Neural cell (in vitro differentiated cells): Measurements from ENCODE around the gene WBP1. TPM values are rescaled to one million over a fixed set of nuclear protein-coding genes. Genes with fewer than 3 reads are reported as not detected.

Experiments
- H2AFZ ChIP-seq: fragments of 200-600, 300-800 bp; sonication (generic), shearing (Covaris generic); 2 replicates; pipeline ENCODE4 v1.6.0; 2014; ENCODE audit warnings: low read depth, mild to moderate bottlenecking, antibody characterized with exemption, low read length, moderate library complexity
- H3F3A ChIP-seq: fragments of 200-600 bp; shearing (Covaris generic); 2 replicates; pipeline ENCODE4 v1.6.1; 2016; ENCODE audit warnings: mild to moderate bottlenecking, moderate library complexity, mixed read lengths, antibody characterized with exemption, low read length; ENCODE audit not compliant: insufficient read depth, poor library complexity, severe bottlenecking
- H3K27ac ChIP-seq: fragments of 200-600, 300-800 bp; sonication (generic), shearing (Covaris generic); 2 replicates; pipeline ENCODE4 v1.5.1; 2014; ENCODE audit warnings: mild to moderate bottlenecking, low read length, moderate library complexity
- H3K27me3 ChIP-seq: fragments of 300-800, 200-600 bp; sonication (generic), shearing (Covaris generic); 2 replicates; pipeline ENCODE4 v1.6.0; 2014; ENCODE audit warnings: mild to moderate bottlenecking, low read depth, low read length, moderate library complexity; ENCODE audit not compliant: insufficient read depth
- H3K36me3 ChIP-seq: fragments of 300-800, 200-600 bp; sonication (generic), shearing (Covaris generic); 2 replicates; pipeline ENCODE4 v1.5.1; 2014; ENCODE audit warnings: mild to moderate bottlenecking, antibody characterized with exemption, low read length, moderate library complexity; ENCODE audit not compliant: insufficient read depth
- H3K4me2 ChIP-seq: fragments of 300-800, 200-600 bp; sonication (generic), shearing (Covaris generic); 2 replicates; pipeline ENCODE4 v1.6.0; 2014; ENCODE audit warnings: mild to moderate bottlenecking, low read length
- H3K4me3 ChIP-seq: fragments of 300-800, 200-600 bp; sonication (generic), shearing (Covaris generic); 2 replicates; pipeline ENCODE4 v1.5.1; 2014; ENCODE audit warnings: mild to moderate bottlenecking, low read length, moderate library complexity
- H3K79me2 ChIP-seq: fragments of 200-600 bp; shearing (Covaris generic); replicated peaks from 2 replicates; pipeline ENCODE4 v1.6.0; 2014; ENCODE audit warnings: mild to moderate bottlenecking, low read length, moderate library complexity; ENCODE audit not compliant: insufficient read depth
- H3K9ac ChIP-seq: fragments of 300-800, 200-600 bp; sonication (generic), shearing (Covaris generic); 2 replicates; pipeline ENCODE4 v1.6.1; 2016; ENCODE audit warnings: mild to moderate bottlenecking, low read length, mixed read lengths
- H3K9me2 ChIP-seq: fragments of 200-600 bp; shearing (Covaris generic); 2 replicates; pipeline ENCODE4 v1.6.1; 2016; ENCODE audit warnings: mild to moderate bottlenecking, low read length, mixed read lengths; ENCODE audit not compliant: insufficient read depth
- H3K9me3 ChIP-seq: fragments of 200-600, 300-800 bp; sonication (generic), shearing (Covaris generic); 2 replicates; pipeline ENCODE4 v1.6.1; 2016; ENCODE audit warnings: mild to moderate bottlenecking, mixed run types, low read length, moderate library complexity, mixed read lengths
- H4K20me1 ChIP-seq: fragments of 200-600 bp; shearing (Covaris generic); 2 replicates; pipeline ENCODE4 v1.6.1; 2016; ENCODE audit warnings: mild to moderate bottlenecking, mixed run types; ENCODE audit not compliant: insufficient read depth
- EP300 ChIP-seq: fragments of 450-650 bp; conservative IDR thresholded peaks from 2 replicates; pipeline ENCODE4 v1.6.1; 2014; ENCODE audit warnings: antibody characterized with exemption, mild to moderate bottlenecking, moderate library complexity; ENCODE audit not compliant: poor library complexity, severe bottlenecking
- EZH2 ChIP-seq: fragments of 200-600, 300-800 bp; shearing (Covaris generic), sonication (generic); IDR thresholded peaks from 2 replicates; pipeline ENCODE4 v1.6.1; 2014; ENCODE audit warnings: antibody characterized with exemption, low read length, borderline replicate concordance, mild to moderate bottlenecking; ENCODE audit not compliant: insufficient read depth, poor library complexity, severe bottlenecking
- MXI1 ChIP-seq: fragments of 450-650 bp; conservative IDR thresholded peaks from 2 replicates; pipeline ENCODE4 v1.6.1; 2014; ENCODE audit warnings: antibody characterized with exemption, mild to moderate bottlenecking; ENCODE audit not compliant: poor library complexity, severe bottlenecking
- POLR2AphosphoS5 ChIP-seq: IDR thresholded peaks from 2 replicates; pipeline ENCODE4 v1.6.1; 2012
- RAD21 ChIP-seq: fragments of 450-650 bp; conservative IDR thresholded peaks from 2 replicates; pipeline ENCODE4 v1.6.1; 2014; ENCODE audit warnings: antibody characterized with exemption, mild to moderate bottlenecking, moderate library complexity
- SMC3 ChIP-seq: fragments of 450-650 bp; conservative IDR thresholded peaks from 2 replicates; pipeline ENCODE4 v1.6.1; 2014; ENCODE audit warnings: antibody characterized with exemption, mild to moderate bottlenecking, moderate library complexity; ENCODE audit not compliant: poor library complexity
- TAF1 ChIP-seq: IDR thresholded peaks from 2 replicates; pipeline ENCODE4 v1.6.1; 2012; ENCODE audit warnings: low read depth
- polyA minus RNA-seq: library from RNA; depleted of rRNA, polyadenylated mRNA; stranded (reverse); fragments of >200 nt; gene quantifications from 2 replicates; pipeline ENCODE4 v1.2.3, GENCODE V29; 2014
- polyA plus RNA-seq: library from polyadenylated mRNA; depleted of rRNA; stranded (reverse); fragments of >200 nt; gene quantifications from 2 replicates; pipeline ENCODE4 v1.2.3, GENCODE V29; 2014
- TF ChIP-seq, protein P1 (sequence below): IDR thresholded peaks from 2 replicates; pipeline ENCODE4 v1.6.1; 2012; ENCODE audit warnings: borderline replicate concordance
- TF ChIP-seq, protein P2 (sequence below): fragments of 450-650 bp; IDR thresholded peaks from 2 replicates; pipeline ENCODE4 v1.5.1; 2014; ENCODE audit warnings: antibody characterized with exemption, mild to moderate bottlenecking, moderate library complexity; ENCODE audit not compliant: poor library complexity, severe bottlenecking

Gene WBP1
- 220 and 230 TPM in 2 replicates for polyA plus RNA-seq
- polyA minus RNA-seq = 70.5 and 73.5 TPM in 2 replicates

DNA sequence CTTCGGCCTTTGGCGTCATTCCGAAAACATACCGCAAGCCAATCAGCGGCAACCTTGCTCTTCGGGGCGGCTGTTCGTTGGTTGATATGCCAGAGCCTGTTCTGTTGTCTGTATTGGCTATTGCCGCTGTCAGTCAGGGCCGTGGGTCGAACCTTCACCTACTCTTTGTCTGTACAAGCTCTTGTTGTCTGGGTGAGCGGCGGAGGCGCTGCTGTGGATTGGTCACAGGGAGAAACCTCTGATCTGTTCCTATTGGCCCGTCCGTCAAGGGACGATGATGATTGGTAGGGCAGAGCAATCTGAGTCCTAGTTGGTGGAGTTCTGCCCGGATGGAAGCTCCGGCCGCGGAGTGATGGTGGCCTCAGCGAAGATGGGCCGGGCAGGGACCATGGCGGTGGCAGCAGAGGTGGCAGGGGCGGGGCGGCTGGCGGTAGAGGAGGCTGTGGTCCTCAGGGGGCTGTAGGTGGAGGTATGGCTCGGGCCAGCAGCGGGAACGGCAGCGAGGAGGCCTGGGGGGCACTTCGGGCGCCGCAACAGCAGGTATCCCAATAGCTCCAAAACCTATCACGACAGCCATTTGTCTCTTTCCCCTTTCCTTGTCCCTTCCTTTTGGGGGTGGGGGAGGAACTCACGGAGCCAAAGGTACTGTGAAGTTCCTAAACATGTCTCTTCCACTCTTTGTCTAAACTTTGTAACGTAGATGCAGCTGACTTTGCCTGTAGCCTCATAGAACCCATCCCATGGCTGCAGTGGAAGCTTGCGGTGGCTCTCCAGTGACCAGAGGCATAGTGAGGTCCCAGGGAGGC is at the start of gene WBP1:
Gene WBP1, plus strand, starts transcription at position 307 of the 806 bp plus-strand sequence. Its CDS starts 165 bp downstream, at position 472.
- no peaks in the 10 kb centered on the region for H3K36me3 ChIP-seq
- no peak for TF ChIP-seq TAF1
- TF ChIP-seq EP300 = no peak
- peak; percentile 57 for TF ChIP-seq MXI1
- no peak for TF ChIP-seq RAD21
- TF ChIP-seq, protein P1, sequence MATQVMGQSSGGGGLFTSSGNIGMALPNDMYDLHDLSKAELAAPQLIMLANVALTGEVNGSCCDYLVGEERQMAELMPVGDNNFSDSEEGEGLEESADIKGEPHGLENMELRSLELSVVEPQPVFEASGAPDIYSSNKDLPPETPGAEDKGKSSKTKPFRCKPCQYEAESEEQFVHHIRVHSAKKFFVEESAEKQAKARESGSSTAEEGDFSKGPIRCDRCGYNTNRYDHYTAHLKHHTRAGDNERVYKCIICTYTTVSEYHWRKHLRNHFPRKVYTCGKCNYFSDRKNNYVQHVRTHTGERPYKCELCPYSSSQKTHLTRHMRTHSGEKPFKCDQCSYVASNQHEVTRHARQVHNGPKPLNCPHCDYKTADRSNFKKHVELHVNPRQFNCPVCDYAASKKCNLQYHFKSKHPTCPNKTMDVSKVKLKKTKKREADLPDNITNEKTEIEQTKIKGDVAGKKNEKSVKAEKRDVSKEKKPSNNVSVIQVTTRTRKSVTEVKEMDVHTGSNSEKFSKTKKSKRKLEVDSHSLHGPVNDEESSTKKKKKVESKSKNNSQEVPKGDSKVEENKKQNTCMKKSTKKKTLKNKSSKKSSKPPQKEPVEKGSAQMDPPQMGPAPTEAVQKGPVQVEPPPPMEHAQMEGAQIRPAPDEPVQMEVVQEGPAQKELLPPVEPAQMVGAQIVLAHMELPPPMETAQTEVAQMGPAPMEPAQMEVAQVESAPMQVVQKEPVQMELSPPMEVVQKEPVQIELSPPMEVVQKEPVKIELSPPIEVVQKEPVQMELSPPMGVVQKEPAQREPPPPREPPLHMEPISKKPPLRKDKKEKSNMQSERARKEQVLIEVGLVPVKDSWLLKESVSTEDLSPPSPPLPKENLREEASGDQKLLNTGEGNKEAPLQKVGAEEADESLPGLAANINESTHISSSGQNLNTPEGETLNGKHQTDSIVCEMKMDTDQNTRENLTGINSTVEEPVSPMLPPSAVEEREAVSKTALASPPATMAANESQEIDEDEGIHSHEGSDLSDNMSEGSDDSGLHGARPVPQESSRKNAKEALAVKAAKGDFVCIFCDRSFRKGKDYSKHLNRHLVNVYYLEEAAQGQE = peak; percentile 9
- peak; percentile 76 for TF ChIP-seq POLR2AphosphoS5
- TF ChIP-seq EZH2 = no peak
- TF ChIP-seq SMC3 = no peak
- TF ChIP-seq, protein P2, sequence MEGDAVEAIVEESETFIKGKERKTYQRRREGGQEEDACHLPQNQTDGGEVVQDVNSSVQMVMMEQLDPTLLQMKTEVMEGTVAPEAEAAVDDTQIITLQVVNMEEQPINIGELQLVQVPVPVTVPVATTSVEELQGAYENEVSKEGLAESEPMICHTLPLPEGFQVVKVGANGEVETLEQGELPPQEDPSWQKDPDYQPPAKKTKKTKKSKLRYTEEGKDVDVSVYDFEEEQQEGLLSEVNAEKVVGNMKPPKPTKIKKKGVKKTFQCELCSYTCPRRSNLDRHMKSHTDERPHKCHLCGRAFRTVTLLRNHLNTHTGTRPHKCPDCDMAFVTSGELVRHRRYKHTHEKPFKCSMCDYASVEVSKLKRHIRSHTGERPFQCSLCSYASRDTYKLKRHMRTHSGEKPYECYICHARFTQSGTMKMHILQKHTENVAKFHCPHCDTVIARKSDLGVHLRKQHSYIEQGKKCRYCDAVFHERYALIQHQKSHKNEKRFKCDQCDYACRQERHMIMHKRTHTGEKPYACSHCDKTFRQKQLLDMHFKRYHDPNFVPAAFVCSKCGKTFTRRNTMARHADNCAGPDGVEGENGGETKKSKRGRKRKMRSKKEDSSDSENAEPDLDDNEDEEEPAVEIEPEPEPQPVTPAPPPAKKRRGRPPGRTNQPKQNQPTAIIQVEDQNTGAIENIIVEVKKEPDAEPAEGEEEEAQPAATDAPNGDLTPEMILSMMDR = peak; percentile 22
- H3K4me3 ChIP-seq = peak within 1 kb of the TSS; percentile 99
- peaks cover 12% of the 10 kb centered on the region for H3K79me2 ChIP-seq
- no peaks in the 10 kb centered on the region for H3K9me3 ChIP-seq
- H3K9ac ChIP-seq = peak within 1 kb of the TSS; percentile 95
- no peaks in the 10 kb centered on the region for H3K9me2 ChIP-seq
- no peaks in the 10 kb centered on the region for H3K27me3 ChIP-seq
- peak within 1 kb of the TSS; percentile 73 for H2AFZ ChIP-seq
- peak within 1 kb of the TSS; percentile 97 for H3K4me2 ChIP-seq
- peak within 1 kb of the TSS; percentile 98 for H3K27ac ChIP-seq
- H4K20me1 ChIP-seq = no peaks in the 10 kb centered on the region
- H3F3A ChIP-seq = no peaks in the 10 kb centered on the region

- Histone ChIP-seq H3F3A (no peaks in the 10 kb centered on the region), H3K79me2 (no peaks in the 10 kb centered on the region), H3K9me3 (no peaks in the 10 kb centered on the region), H3K9me2 (no peaks in the 10 kb centered on the region), H3K27ac (no peak overlapping the region), H2AFZ (no peak overlapping the region), H3K4me2 (no peak overlapping the region), H3K9ac (no peak overlapping the region), H3K4me3 (no peak overlapping the region), H3K27me3 (no peaks in the 10 kb centered on the region), H4K20me1 (no peaks in the 10 kb centered on the region), H3K36me3 (no peaks in the 10 kb centered on the region)
- TF ChIP-seq, protein P2 = no peak
- TF ChIP-seq MXI1 (no peak), EZH2 (no peak), RAD21 (no peak), EP300 (no peak), POLR2AphosphoS5 (no peak), TAF1 (no peak), SMC3 (no peak)
- TF ChIP-seq, protein P1 = no peak
Measured at GRCh38 chr2:74413001-74413698, 45.1 kb upstream of the WBP1 start.
